Fibroblast of lung (primary cell): ENCODE measurements around the gene SLIT3. TPM values are rescaled to one million over a fixed set of nuclear protein-coding genes. Genes with fewer than 3 reads are reported as not detected.

ENCODE experiments used
- DNase-seq, 2 donors: peaks; one replicate each; pipeline versions ENCODE4 v3.0.0 to v3.0.0-alpha.2; 2010; ENCODE audit warnings: low read depth in 2 of 2
- H2AFZ ChIP-seq: 2 replicates; pipeline ENCODE4 v1.5.1; 2012; ENCODE audit warnings: low read length, control low read depth, inconsistent platforms
- H3K27ac ChIP-seq: 2 replicates; pipeline ENCODE4 v1.5.1; 2011; ENCODE audit warnings: low read length, control low read depth; ENCODE audit not compliant: insufficient read depth
- H3K27me3 ChIP-seq: 2 replicates; pipeline ENCODE4 v1.5.1; 2011; ENCODE audit warnings: mild to moderate bottlenecking, low read length; ENCODE audit not compliant: control insufficient read depth, insufficient read depth
- H3K36me3 ChIP-seq: 2 replicates; pipeline ENCODE4 v1.5.1; 2011; ENCODE audit warnings: low read length; ENCODE audit not compliant: control insufficient read depth, insufficient read depth
- H3K4me1 ChIP-seq: 2 replicates; pipeline ENCODE4 v1.5.1; 2011; ENCODE audit warnings: low read length; ENCODE audit not compliant: control insufficient read depth, insufficient read depth; ENCODE audit errors: extremely low read depth
- H3K4me2 ChIP-seq: 2 replicates; pipeline ENCODE4 v1.5.1; 2011; ENCODE audit warnings: low read length, control low read depth; ENCODE audit not compliant: insufficient read depth; ENCODE audit errors: extremely low read depth
- H3K4me3 ChIP-seq, 4 experiments: fragments of 200-600 bp in 1 of 4; sonication (generic) in 1 of 4; replicated peaks in 1 of 4; 2 replicates each; pipeline ENCODE4 v1.5.1; 2011 to 2016; ENCODE audit warnings: low read length in 4 of 4, low read depth in 3 of 4, mild to moderate bottlenecking in 3 of 4, control low read depth in 2 of 4, inconsistent platforms in 1 of 4, mixed read lengths in 1 of 4; ENCODE audit not compliant: insufficient read depth in 1 of 4; ENCODE audit errors: control extremely low read depth in 1 of 4
- H3K79me2 ChIP-seq: 2 replicates; pipeline ENCODE4 v1.5.1; 2012; ENCODE audit warnings: mild to moderate bottlenecking, low read length, inconsistent platforms; ENCODE audit not compliant: control insufficient read depth, insufficient read depth
- H3K9ac ChIP-seq: 2 replicates; pipeline ENCODE4 v1.5.1; 2011; ENCODE audit warnings: mild to moderate bottlenecking, low read length, control low read depth; ENCODE audit not compliant: insufficient read depth
- H3K9me3 ChIP-seq: 2 replicates; pipeline ENCODE4 v1.5.1; 2012; ENCODE audit warnings: low read depth, low read length; ENCODE audit not compliant: control insufficient read depth, insufficient read depth
- H4K20me1 ChIP-seq: 2 replicates; pipeline ENCODE4 v1.5.1; 2011; ENCODE audit warnings: low read length; ENCODE audit not compliant: control insufficient read depth, insufficient read depth; ENCODE audit errors: extremely low read depth
- CTCF ChIP-seq, 2 donors: IDR thresholded peaks in 1 of 2; conservative IDR thresholded peaks in 1 of 2; 1 replicate in 1 of 2; 2 replicates in 1 of 2; pipeline ENCODE4 v1.5.1; 2011 to 2012; ENCODE audit warnings: low read length in 2 of 2, control low read depth in 1 of 2, inconsistent platforms in 1 of 2, low read depth in 1 of 2, mild to moderate bottlenecking in 1 of 2
- EZH2 ChIP-seq: IDR thresholded peaks from 2 replicates; pipeline ENCODE4 v1.5.1; 2012; ENCODE audit warnings: low read length, control low read depth, mild to moderate bottlenecking; ENCODE audit errors: missing control alignments
- polyA plus RNA-seq, 2 donors: library from polyadenylated mRNA; depleted of rRNA in 1 of 2; stranded (reverse) in 1 of 2; unstranded in 1 of 2; fragments of >200 nt; gene quantifications; 2 replicates each; pipeline ENCODE4 v1.2.1, GENCODE V29; 2011 to 2012; ENCODE audit warnings: missing spikeins in 1 of 2
- total RNA-seq: library from RNA; depleted of rRNA; stranded (reverse); fragments of >200 nt; gene quantifications from 2 replicates; pipeline ENCODE4 v1.2.1, GENCODE V29; 2014

The SLIT3 gene
- total and polyA plus RNA-seq, 2 donors (not counting 1 experiment from before 2014, with no cell fraction given) = 1.6 to 4.6 TPM

GRCh38 chr5:168898247-168898911, 402.6 kb downstream of the SLIT3 start:
- no peak overlapping the region for H3K27ac ChIP-seq
- no peak for DNase-seq
- no peaks in the 10 kb centered on the region for H3K79me2 ChIP-seq

GRCh38 chr5:168897387-168898122, 403.4 kb downstream of the SLIT3 start:
- no peaks in the 10 kb centered on the region for H4K20me1 ChIP-seq
- no peaks in the 10 kb centered on the region for H3K36me3 ChIP-seq
- H3K27me3 ChIP-seq = no peaks in the 10 kb centered on the region
- no peaks in the 10 kb centered on the region for H3K4me1 ChIP-seq
- no peak overlapping the region for H3K27ac ChIP-seq
- no peak overlapping the region for H2AFZ ChIP-seq
- no peaks in the 10 kb centered on the region for H3K79me2 ChIP-seq
- H3K9me3 ChIP-seq = no peaks in the 10 kb centered on the region
- no peak overlapping the region for H3K9ac ChIP-seq
- H3K4me2 ChIP-seq = no peak overlapping the region
- H3K4me3 ChIP-seq = no peak overlapping the region
- TF ChIP-seq EZH2 = no peak
- DNase-seq = no peak

More at GRCh38 chr5:168898247-168898911, 402.6 kb downstream of the SLIT3 start:
- Histone ChIP-seq H2AFZ (no peak overlapping the region), H3K4me2 (no peak overlapping the region), H3K9me3 (no peaks in the 10 kb centered on the region), H3K4me1 (no peaks in the 10 kb centered on the region), H4K20me1 (no peaks in the 10 kb centered on the region), H3K27me3 (no peaks in the 10 kb centered on the region), H3K9ac (no peak overlapping the region), H3K4me3 (no peak overlapping the region), H3K36me3 (no peaks in the 10 kb centered on the region)
- TF ChIP-seq EZH2 (no peak), CTCF (conservative IDR thresholded peaks at IDR 0.05 in 1 of 2, IDR thresholded peaks at IDR 0.05 in 1 of 2; ENCODE audit: low read depth in 1 of 2, low read length in 2 of 2) (no peak)

GRCh38 chr5:168895295-168896071, 405.5 kb downstream of the SLIT3 start:
- Histone ChIP-seq H2AFZ (no peak overlapping the region), H3K79me2 (no peaks in the 10 kb centered on the region), H3K4me3 (no peak overlapping the region), H3K4me2 (no peak overlapping the region), H3K36me3 (no peaks in the 10 kb centered on the region), H3K27ac (no peak overlapping the region), H3K27me3 (no peaks in the 10 kb centered on the region), H3K9ac (no peak overlapping the region), H4K20me1 (no peaks in the 10 kb centered on the region), H3K9me3 (no peaks in the 10 kb centered on the region), H3K4me1 (no peaks in the 10 kb centered on the region)
- no peak for DNase-seq
- TF ChIP-seq EZH2 (no peak), CTCF (conservative IDR thresholded peaks at IDR 0.05 in 1 of 2, IDR thresholded peaks at IDR 0.05 in 1 of 2; ENCODE audit: low read depth in 1 of 2, low read length in 2 of 2) (no peak)
